Neutrophil (primary cell): ENCODE results near the gene MGARP.
"Not testable (repeated sequence)": the region's sequence is repeated elsewhere in the genome, so short reads cannot be mapped to it uniquely, and the experiment has no call there.

Experiments
- H3K27ac ChIP-seq: fragments of 200-600 bp; sonication (generic); 2 replicates; pipeline ENCODE4 v1.5.1; 2016; ENCODE audit warnings: mild to moderate bottlenecking, moderate library complexity
- H3K27me3 ChIP-seq: fragments of 200-600 bp; sonication (generic); 2 replicates; pipeline ENCODE4 v1.6.0; 2016; ENCODE audit warnings: mild to moderate bottlenecking
- H3K36me3 ChIP-seq: fragments of 200-600 bp; sonication (generic); 2 replicates; pipeline ENCODE4 v1.5.1; 2017
- H3K4me1 ChIP-seq, 2 experiments: fragments of 200-600 bp in 1 of 2; sonication (generic) in 1 of 2; 1 replicate in 1 of 2; 2 replicates in 1 of 2; pipeline versions ENCODE4 v1.5.1 to v1.6.1; 2013 to 2016; ENCODE audit warnings: low read depth in 1 of 2, low read length in 1 of 2, mild to moderate bottlenecking in 1 of 2, moderate library complexity in 1 of 2; ENCODE audit not compliant: control insufficient read depth in 1 of 2, insufficient read depth in 1 of 2
- H3K4me3 ChIP-seq, 2 experiments: fragments of 200-600 bp in 1 of 2; sonication (generic) in 1 of 2; 1 replicate in 1 of 2; 2 replicates in 1 of 2; pipeline ENCODE4 v1.5.1; 2013 to 2016; ENCODE audit warnings: low read depth in 1 of 2, low read length in 1 of 2, mild to moderate bottlenecking in 1 of 2, moderate library complexity in 1 of 2
- H3K9me3 ChIP-seq: fragments of 200-600 bp; sonication (generic); 2 replicates; pipeline ENCODE4 v1.5.1; 2016
- TF ChIP-seq, protein P1 (sequence below): fragments of 200-600 bp; sonication (generic); IDR thresholded peaks from 2 replicates; pipeline ENCODE4 v1.5.1; 2016; ENCODE audit warnings: antibody characterized with exemption

Gene MGARP

DNA sequence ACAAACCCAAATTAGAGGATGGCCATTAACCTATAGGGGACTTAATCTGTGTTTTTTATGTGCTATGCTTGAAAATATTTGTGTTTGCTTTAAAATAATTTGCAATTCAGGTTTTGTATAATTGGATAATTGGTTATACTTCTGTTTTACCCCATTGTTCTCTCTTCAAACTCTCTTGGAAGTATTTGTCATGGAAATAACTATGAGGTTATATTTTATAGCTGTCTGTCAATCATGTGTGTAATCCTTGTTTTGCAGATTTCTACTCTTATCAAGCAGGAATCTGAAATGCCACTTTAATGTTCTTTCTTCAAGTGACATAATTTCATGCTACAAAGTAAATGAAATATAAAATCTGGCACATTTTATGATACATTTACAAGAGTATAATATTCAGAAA lies 37.6 kb upstream of the MGARP start:
- Histone ChIP-seq H3K9me3 (no peaks in the 10 kb centered on the region), H3K27ac (no peak overlapping the region), H3K4me3 (no peak overlapping the region), H3K4me1 (peaks cover 14 to 15% of the 10 kb centered on the region in 2 experiments), H3K27me3 (no peaks in the 10 kb centered on the region), H3K36me3 (no peaks in the 10 kb centered on the region)
- TF ChIP-seq, protein P1, sequence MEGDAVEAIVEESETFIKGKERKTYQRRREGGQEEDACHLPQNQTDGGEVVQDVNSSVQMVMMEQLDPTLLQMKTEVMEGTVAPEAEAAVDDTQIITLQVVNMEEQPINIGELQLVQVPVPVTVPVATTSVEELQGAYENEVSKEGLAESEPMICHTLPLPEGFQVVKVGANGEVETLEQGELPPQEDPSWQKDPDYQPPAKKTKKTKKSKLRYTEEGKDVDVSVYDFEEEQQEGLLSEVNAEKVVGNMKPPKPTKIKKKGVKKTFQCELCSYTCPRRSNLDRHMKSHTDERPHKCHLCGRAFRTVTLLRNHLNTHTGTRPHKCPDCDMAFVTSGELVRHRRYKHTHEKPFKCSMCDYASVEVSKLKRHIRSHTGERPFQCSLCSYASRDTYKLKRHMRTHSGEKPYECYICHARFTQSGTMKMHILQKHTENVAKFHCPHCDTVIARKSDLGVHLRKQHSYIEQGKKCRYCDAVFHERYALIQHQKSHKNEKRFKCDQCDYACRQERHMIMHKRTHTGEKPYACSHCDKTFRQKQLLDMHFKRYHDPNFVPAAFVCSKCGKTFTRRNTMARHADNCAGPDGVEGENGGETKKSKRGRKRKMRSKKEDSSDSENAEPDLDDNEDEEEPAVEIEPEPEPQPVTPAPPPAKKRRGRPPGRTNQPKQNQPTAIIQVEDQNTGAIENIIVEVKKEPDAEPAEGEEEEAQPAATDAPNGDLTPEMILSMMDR, result no peak

DNA sequence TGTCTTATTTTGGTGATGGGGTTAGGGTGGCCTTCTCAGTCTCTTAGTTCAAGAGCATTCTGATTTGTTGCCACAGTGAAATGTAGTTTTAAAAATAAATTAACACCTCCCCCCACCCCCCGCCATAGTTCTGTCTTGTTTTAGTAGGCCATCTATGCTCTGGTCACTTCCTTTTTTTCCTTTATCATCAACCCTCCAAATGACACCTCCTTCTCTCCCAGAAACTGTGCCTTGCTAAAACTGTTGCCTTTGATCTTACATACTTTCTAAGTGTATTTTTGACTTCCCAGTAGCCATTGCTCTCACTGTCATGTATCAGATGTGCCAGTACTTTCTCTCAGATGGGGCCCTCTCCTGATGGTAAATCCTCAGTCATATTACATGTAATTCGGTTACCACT lies 36.7 kb upstream of the MGARP start:
- TF ChIP-seq, protein P1, result no peak
- H3K4me1 ChIP-seq, result peaks cover 14 to 15% of the 10 kb centered on the region in 2 experiments
- no peaks in the 10 kb centered on the region for H3K9me3 ChIP-seq
- H3K36me3 ChIP-seq, result no peaks in the 10 kb centered on the region
- H3K4me3 ChIP-seq, result no peak overlapping the region
- H3K27me3 ChIP-seq, result no peaks in the 10 kb centered on the region
- H3K27ac ChIP-seq, result no peak overlapping the region

DNA sequence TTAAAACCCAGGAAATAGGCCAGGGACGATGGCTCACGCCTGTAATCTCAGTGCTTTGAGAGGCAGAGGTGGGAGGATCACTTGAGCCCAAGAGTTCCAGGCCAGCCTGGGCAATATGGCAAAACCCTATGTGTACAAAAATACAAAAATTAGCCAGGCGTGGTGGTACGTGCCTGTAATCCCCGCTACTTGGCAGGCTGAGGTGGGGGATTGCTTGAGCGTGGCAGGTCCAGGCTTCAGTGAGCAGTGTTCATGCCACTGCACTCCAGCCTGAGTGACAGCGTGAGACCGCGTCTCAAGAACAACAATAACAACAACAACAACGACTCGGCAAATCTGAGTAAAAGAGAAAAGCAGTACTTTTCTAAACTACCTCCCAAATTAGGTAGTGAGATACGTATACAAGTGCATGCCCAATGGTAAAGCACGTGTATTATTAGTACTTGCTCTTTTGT lies 35.2 kb upstream of the MGARP start:
- TF ChIP-seq, protein P1, result no peak
- Histone ChIP-seq H3K4me1 (peaks cover 14 to 15% of the 10 kb centered on the region in 2 experiments), H3K9me3 (no peaks in the 10 kb centered on the region), H3K27me3 (no peaks in the 10 kb centered on the region), H3K36me3 (no peaks in the 10 kb centered on the region), H3K27ac (no peak overlapping the region), H3K4me3 (no peak overlapping the region)

DNA sequence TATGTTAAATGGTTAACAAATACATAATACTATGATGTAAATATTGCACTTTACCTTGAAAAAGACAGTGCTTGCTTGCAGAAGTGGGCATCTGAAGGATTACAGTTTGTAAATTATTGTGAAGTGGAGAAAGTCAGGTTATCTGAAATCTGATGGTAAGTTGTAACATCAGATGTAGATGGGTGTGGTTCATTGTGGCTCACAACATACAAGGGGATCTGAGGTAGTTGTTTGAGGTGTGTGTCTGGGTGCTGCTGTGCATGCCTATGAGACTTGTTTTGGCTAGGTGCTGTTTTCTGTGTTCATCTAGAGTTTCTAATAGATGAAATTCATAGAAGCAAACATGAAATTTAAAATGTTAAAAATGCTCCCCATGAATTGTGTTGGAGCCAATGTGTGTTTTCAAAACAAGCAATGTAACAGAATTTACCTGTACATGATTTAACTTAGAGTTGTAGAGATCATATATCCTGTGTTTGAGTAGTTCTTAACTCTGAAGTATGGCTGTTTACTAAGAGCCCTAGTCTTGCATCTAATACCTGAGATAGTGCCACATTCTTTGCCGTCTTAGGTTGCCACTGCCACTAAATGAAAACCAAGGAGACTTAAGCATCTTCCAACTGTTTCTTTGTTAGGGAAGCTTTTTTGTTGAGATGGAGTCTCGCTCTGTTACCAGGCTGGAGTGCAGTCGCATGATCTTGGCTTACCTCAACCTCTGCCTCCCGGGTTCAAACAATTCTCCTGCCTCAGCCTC lies 34.2 kb upstream of the MGARP start:
- Histone ChIP-seq H3K9me3 (no peaks in the 10 kb centered on the region), H3K4me1 (peaks cover 14 to 15% of the 10 kb centered on the region in 2 experiments), H3K27ac (peak overlapping the region; percentile 7), H3K4me3 (no peak overlapping the region), H3K36me3 (no peaks in the 10 kb centered on the region), H3K27me3 (no peaks in the 10 kb centered on the region)
- TF ChIP-seq, protein P1, result no peak

DNA sequence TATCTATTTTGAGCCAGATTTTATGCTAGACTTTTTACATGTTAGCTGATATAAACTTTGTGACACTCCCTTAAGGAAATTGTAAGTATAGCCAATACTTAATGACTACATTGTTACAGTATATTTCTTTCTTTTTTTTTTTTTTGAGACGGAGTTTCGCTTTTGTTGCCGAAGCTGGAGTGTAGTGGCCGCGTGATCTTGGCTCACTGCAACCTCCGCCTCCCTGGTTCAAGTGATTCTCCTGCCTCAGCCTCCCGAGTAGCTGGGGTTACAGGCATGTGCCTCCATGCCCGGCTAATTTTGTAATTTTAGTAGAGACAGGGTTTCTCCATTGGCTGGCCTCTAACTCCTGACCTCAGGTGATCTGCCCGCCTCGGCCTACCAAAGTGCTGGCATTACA lies 33.4 kb upstream of the MGARP start:
- not testable (repeated sequence) for H3K9me3 ChIP-seq, H3K27me3 ChIP-seq, H3K36me3 ChIP-seq, H3K4me3 ChIP-seq
- H3K27ac ChIP-seq, result peak overlapping the region; percentile 26
- peaks cover 14 to 15% of the 10 kb centered on the region in 2 experiments for H3K4me1 ChIP-seq

DNA sequence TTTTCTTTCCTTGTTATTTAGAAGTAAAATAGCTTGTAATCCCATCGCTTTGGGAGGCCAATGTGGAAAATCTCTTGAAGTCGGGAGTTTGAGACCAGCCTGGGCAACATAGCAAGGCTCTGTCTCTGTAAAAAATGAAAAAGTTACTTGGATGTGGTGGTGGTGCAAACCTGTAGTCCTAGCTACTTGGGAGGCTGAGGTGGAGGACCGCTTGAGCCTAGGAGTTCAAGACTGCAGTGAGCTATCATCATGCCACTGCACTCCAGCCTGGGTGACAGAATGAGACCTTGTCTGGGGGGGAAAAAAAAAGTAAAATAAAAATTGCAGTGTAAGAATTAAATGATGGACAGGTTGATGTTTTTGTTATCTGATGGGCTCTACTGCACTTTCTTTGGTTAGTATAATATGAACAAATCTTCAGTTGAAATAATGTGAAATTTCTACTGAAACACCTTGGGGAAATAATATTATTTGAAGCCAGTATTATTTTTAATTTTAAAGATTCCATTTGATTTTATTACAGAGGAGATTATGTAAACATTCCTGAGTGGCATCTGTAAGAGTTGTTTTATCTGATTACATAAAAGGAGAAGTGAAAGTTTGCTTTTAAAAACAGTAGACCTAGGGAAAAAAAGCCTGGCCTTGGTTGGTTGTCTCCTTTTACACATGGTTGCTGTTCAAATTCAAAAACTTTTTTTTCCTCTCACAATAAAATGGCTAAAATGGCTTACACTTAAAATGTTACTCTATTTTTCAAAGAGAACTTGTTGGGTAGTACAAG lies 32.7 kb upstream of the MGARP start:
- H3K27ac ChIP-seq, result peak overlapping the region; percentile 26

More for the DNA sequence above, 32.7 kb upstream of the MGARP start:
- TF ChIP-seq, protein P1, result no peak
- Histone ChIP-seq H3K4me1 (peaks cover 14 to 15% of the 10 kb centered on the region in 2 experiments), H3K4me3 (no peak overlapping the region), H3K27me3 (no peaks in the 10 kb centered on the region), H3K9me3 (no peaks in the 10 kb centered on the region), H3K36me3 (no peaks in the 10 kb centered on the region)
